Upper lobe of left lung (tissue), 4 donors: ENCODE data around the gene SIX5.

ENCODE experiments used
- CTCF ChIP-seq, 6 experiments: fragments of 450-650 bp in 4 of 6; fragments of 200-600 bp in 2 of 6; sonication (generic) in 2 of 6; IDR thresholded peaks; one replicate each; pipeline ENCODE4 v1.5.1; 2016 to 2019; ENCODE audit warnings: antibody characterized with exemption in 6 of 6
- EP300 ChIP-seq, 4 donors: sonication (generic); formaldehyde crosslinking; IDR thresholded peaks; one replicate each; pipeline ENCODE4 v1.5.1; 2017; ENCODE audit warnings: antibody characterized with exemption in 4 of 4, control low read depth in 2 of 4
- POLR2AphosphoS5 ChIP-seq, 2 donors: sonication (generic); formaldehyde crosslinking; IDR thresholded peaks; one replicate each; pipeline ENCODE4 v1.5.1; 2017; ENCODE audit warnings: antibody characterized with exemption in 2 of 2

- TF ChIP-seq CTCF (IDR thresholded peaks at IDR 0.05), result no peak
- no peak for TF ChIP-seq EP300 (IDR thresholded peaks at IDR 0.05)
- TF ChIP-seq POLR2AphosphoS5 (IDR thresholded peaks at IDR 0.05), result peak; percentile 19 to 41
Observed at GRCh38 chr19:45790942-45791341, 21.9 kb upstream of the SIX5 start.
